NCI-H146 treated with DMSO at 0.1 percent for 48 hours (cell line): Measurements from ENCODE around the gene NAPB.
"Not testable (repeated sequence)": the region's sequence is repeated elsewhere in the genome, so short reads cannot be mapped to it uniquely, and the experiment has no call there.

Experiments used
- DNase-seq: peaks from one replicate; lab custom pipeline; 2025; ENCODE audit not compliant: unreplicated experiment; lab: John Stamatoyannopoulos, UW

NAPB gene

GRCh38 chr20:23349338-23350195 lies 71.7 kb downstream of the NAPB start:
- peak; percentile 66 for DNase-seq

- DNase-seq = not testable (repeated sequence)
Measured at GRCh38 chr20:23348510-23348909, 72.8 kb downstream of the NAPB start.

GRCh38 chr20:23347791-23348190 lies 73.5 kb downstream of the NAPB start:
- DNase-seq = no peak

GRCh38 chr20:23346002-23346401 lies 75.3 kb downstream of the NAPB start:
- no peak for DNase-seq

GRCh38 chr20:23344336-23344735 lies 77.0 kb downstream of the NAPB start:
- no peak for DNase-seq

- no peak for DNase-seq
Measured at GRCh38 chr20:23343590-23343989, 77.7 kb downstream of the NAPB start.

- DNase-seq = no peak
Measured at GRCh38 chr20:23341073-23341472, 80.2 kb downstream of the NAPB start.

GRCh38 chr20:23340524-23340923 lies 80.8 kb downstream of the NAPB start:
- peak; percentile 61 for DNase-seq

GRCh38 chr20:23339986-23340385 lies 81.3 kb downstream of the NAPB start:
- DNase-seq = no peak

- DNase-seq = no peak
Measured at GRCh38 chr20:23337312-23337711, 84.0 kb downstream of the NAPB start.

GRCh38 chr20:23336476-23336875 lies 84.8 kb downstream of the NAPB start:
- DNase-seq = no peak

- DNase-seq = no peak
Measured at GRCh38 chr20:23335521-23335920, 85.8 kb downstream of the NAPB start.

GRCh38 chr20:23334111-23334510 lies 87.2 kb downstream of the NAPB start:
- no peak for DNase-seq

GRCh38 chr20:23332467-23332866 lies 88.8 kb downstream of the NAPB start:
- no peak for DNase-seq

- no peak for DNase-seq
Measured at GRCh38 chr20:23331450-23332350, 89.6 kb downstream of the NAPB start.

GRCh38 chr20:23327617-23328333 lies 93.5 kb downstream of the NAPB start:
- DNase-seq = no peak

GRCh38 chr20:23326774-23327173 lies 94.5 kb downstream of the NAPB start:
- peak; percentile 67 for DNase-seq

- DNase-seq = no peak
Measured at GRCh38 chr20:23325107-23325506, 96.2 kb downstream of the NAPB start.
